PFSK-1 (cell line): Measurements from ENCODE around the gene ANKRD13B.

ENCODE experiments used
- POLR2AphosphoS5 ChIP-seq: IDR thresholded peaks from 2 replicates; pipeline ENCODE4 v1.6.1; 2012; ENCODE audit warnings: low read depth, mild to moderate bottlenecking, control low read depth, low read length, moderate library complexity
- TAF1 ChIP-seq: IDR thresholded peaks from 2 replicates; pipeline ENCODE4 v1.6.1; 2012; ENCODE audit warnings: low read length, control low read depth, borderline replicate concordance; ENCODE audit not compliant: insufficient read depth

DNA sequence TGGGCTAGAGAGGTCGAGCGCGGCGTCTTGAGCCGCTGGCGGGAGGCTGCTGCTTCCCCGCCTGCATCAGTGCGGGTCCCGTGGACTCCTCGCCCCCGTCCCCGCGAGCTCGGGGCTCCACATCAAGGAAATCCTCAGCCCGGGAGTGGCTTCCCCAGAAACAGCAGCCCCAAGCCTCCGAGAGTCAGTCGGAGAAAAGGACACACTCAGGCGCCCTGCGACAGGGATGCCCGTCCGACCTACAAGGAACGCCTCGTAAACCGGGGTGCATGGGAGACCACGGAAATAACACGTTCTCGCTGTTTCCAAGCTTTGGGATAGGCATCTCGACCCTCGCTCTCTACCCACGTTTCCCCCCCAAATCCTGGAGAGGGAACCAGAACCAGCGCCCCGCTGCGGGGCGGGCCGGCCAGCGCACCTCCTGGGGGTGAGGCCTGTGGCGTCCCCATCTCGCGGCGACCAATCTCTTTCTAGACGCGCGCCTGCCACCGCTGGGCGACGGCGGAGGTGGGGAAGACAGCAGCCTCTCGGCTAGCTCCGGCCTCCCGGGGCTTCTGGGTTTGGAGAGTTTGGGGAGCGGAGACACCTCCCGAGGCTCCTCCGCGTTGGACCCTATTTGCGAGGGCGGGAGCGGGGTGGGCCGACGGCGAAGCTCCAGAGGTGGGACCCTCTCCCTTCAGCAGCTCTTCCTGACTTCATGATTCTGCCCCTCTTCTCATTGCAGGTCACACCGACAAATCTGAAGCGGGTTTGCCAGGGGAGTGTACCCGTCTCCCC, 25.2 kb upstream of the ANKRD13B start:
- TF ChIP-seq TAF1, result no peak
- TF ChIP-seq POLR2AphosphoS5, result no peak
